Peyer's patch (tissue), 4 donors: ENCODE data around the gene MAP3K3.

Experiments
- CTCF ChIP-seq, 6 experiments: fragments of 450-650 bp in 4 of 6; fragments of 200-600 bp in 2 of 6; sonication (generic) in 1 of 6; IDR thresholded peaks; one replicate each; pipeline ENCODE4 v1.5.1; 2017 to 2019; ENCODE audit warnings: antibody characterized with exemption in 6 of 6, mild to moderate bottlenecking in 3 of 6, moderate library complexity in 1 of 6
- POLR2A ChIP-seq, 2 donors: fragments of 450-650 bp; IDR thresholded peaks; one replicate each; pipeline ENCODE4 v1.5.1; 2017; ENCODE audit warnings: antibody characterized with exemption in 2 of 2, mild to moderate bottlenecking in 2 of 2, moderate library complexity in 2 of 2

GRCh38 chr17:63698886-63699637 is 76.8 kb downstream of the MAP3K3 start:
- TF ChIP-seq POLR2A (IDR thresholded peaks at IDR 0.05) (no peak), CTCF (IDR thresholded peaks at IDR 0.05) (no peak)
